HG02610 (cell line): Measurements from ENCODE around the gene HINFP.

Source experiments
- ATAC-seq: cut with Tn5 transposase; IDR thresholded peaks from one replicate; pipeline ENCODE4 v1.9.1; 2021; ENCODE audit warnings: mild to moderate bottlenecking, moderate library complexity; ENCODE audit not compliant: unreplicated experiment

HINFP gene

GRCh38 chr11:119121008-119121810 is at the start of gene HINFP:
TSS of gene HINFP (plus strand) at chr11:119121580. CDS start at chr11:119126945, 5,365 bp downstream.
- ATAC-seq, result peak; percentile 95

DNA sequence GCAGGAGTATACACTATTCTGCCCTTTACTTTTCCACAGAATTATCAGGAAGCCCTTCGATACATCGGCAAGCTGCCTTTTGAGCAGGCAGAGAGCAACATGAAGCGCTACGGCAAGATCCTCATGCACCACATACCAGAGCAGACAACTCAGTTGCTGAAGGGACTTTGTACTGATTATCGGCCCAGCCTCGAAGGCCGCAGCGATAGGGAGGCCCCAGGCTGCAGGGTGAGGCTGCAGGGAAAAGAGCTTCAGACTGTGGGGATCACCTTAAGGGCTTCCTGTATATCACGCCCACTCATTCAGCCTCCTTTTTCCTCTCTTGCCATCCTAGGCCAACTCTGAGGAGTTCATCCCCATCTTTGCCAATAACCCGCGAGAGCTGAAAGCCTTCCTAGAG is 43.5 kb upstream of the HINFP start:
- ATAC-seq, result no peak

DNA sequence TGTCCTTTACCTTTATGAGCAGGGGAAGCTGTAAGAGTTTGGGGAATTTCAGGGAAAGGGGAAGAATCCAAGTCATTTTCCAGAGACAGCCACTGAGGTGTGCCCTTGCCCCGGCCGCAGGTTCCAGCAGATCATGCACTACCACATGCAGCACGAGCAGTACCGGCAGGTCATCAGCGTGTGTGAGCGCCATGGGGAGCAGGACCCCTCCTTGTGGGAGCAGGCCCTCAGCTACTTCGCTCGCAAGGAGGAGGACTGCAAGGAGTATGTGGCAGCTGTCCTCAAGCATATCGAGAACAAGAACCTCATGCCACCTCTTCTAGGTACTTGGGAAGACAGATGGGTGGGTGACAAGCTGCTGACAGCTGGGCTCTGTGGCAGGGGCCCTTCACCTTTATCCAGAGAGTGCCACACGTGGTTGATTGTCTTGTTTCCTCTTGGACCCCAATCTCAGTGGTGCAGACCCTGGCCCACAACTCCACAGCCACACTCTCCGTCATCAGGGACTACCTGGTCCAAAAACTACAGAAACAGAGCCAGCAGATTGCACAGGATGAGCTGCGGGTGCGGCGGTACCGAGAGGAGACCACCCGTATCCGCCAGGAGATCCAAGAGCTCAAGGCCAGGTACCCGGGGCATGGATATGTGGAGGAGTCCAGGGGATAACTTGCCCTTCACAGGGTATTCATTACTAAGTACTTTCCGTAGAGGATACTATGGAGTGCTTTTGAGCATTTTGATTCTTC is 42.5 kb upstream of the HINFP start:
- no peak for ATAC-seq

GRCh38 chr11:119081682-119082260 is 39.6 kb upstream of the HINFP start:
- ATAC-seq, result no peak

DNA sequence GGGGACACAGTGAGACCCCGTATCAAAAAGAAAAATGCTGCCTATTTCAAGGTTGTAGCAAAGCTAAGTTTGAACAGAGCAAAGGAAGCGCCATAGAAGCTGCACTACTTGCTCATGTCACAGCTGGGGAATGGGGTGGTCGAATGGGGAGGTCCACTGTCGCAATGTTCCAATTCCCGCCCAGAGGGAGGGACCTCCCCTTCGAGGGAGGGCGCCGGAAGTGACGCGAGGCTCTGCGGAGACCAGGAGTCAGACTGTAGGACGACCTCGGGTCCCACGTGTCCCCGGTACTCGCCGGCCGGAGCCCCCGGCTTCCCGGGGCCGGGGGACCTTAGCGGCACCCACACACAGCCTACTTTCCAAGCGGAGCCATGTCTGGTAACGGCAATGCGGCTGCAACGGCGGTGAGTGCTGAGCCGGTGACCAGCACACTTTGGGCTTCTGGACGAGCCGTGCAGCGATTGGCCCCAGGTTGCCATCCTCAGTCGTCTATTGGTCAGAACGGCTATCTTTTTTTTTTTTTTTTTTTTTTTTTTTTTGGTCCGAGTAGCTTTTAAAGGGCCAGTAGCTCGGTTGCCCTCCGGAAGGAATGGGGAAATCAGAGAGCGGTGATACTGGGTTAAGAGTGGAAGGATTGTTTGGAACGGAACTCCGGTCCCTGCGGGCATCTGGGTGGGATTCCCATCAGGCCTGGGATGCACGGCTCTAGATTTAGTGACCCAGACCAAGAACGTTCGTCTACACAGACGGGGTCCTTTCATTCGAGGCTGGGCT is 36.5 kb upstream of the HINFP start, which contains the start of gene HMBS:
Gene HMBS, plus strand, starts transcription at position 219 of the 774 bp plus-strand sequence. Its CDS starts 153 bp downstream, at position 372.
- peak; percentile 91 for ATAC-seq

DNA sequence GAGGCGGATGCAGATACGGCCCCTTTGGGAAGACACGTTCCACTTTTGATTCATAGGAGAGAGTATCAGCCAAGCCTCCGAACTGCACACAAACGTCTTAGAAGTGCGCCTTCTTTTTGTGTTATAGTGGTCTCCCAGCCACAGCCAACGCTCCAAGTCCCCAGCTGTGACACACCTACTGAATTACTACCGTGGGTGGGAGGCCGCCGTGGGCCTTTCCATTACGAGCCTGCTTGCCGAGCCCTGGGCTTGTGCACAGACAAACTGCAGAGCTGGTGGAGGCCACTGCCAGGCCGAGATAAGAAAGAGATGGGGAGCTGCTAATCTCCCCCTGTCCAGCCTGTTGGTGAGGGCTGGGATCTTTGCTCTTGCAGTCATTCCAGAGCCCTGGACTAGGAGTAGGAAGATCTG is 35.9 kb upstream of the HINFP start:
- peak; percentile 16 for ATAC-seq

- ATAC-seq, result no peak
Observed at GRCh38 chr11:119087123-119087522, 34.3 kb upstream of the HINFP start.

- ATAC-seq, result no peak
Observed at GRCh38 chr11:119087747-119088241, 33.6 kb upstream of the HINFP start.

GRCh38 chr11:119088406-119088805 is 33.0 kb upstream of the HINFP start:
- no peak for ATAC-seq

GRCh38 chr11:119089319-119089718 is 32.1 kb upstream of the HINFP start:
- ATAC-seq, result no peak

GRCh38 chr11:119091178-119091577 is 30.2 kb upstream of the HINFP start:
- no peak for ATAC-seq

GRCh38 chr11:119091966-119092879 is 29.2 kb upstream of the HINFP start:
- ATAC-seq, result no peak

DNA sequence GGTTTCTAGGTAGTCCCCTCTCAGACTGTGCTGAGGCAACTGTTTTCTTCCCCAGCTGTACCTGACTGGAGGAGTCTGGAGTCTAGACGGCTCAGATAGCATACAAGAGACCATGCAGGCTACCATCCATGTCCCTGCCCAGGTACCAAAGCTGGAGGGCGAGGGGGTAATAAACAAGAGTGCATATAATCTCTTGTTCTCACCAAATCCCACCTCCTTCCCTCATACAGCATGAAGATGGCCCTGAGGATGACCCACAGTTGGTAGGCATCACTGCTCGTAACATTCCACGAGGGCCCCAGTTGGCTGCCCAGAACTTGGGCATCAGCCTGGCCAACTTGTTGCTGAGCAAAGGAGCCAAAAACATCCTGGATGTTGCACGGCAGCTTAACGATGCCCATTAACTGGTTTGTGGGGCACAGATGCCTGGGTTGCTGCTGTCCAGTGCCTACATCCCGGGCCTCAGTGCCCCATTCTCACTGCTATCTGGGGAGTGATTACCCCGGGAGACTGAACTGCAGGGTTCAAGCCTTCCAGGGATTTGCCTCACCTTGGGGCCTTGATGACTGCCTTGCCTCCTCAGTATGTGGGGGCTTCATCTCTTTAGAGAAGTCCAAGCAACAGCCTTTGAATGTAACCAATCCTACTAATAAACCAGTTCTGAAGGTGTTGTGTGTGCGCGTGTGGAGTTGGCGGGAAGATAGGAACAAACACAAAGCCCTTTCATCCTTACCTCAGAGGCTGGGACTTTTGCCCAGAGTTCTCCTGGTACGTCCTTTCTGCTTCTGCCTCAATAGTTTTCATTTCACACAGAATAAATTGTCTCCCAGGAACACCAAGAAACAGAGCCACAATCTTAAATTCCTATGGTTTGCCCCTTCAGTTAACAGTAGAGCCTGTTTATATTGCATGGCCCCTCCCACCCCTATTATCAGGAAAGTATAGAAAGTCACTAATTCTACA is 28.2 kb upstream of the HINFP start:
- no peak for ATAC-seq

- ATAC-seq, result peak; percentile 1
Observed at GRCh38 chr11:119093942-119094815, 27.2 kb upstream of the HINFP start.

DNA sequence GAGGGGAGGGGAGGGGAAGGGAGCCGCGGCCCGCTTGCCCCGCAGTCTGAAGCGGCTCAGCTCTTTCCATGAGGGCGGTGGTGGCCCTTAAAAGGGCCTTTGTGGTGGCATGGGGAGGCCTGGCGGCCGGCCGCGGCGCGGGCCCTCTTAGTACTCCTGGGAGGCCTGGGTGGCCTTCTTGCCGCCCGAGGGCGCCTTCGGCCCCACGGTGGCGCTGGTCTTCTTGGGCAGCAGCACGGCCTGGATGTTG is 26.6 kb upstream of the HINFP start:
- peak; percentile 28 for ATAC-seq

- peak; percentile 84 for ATAC-seq
Observed at GRCh38 chr11:119095066-119095880, 26.1 kb upstream of the HINFP start.

DNA sequence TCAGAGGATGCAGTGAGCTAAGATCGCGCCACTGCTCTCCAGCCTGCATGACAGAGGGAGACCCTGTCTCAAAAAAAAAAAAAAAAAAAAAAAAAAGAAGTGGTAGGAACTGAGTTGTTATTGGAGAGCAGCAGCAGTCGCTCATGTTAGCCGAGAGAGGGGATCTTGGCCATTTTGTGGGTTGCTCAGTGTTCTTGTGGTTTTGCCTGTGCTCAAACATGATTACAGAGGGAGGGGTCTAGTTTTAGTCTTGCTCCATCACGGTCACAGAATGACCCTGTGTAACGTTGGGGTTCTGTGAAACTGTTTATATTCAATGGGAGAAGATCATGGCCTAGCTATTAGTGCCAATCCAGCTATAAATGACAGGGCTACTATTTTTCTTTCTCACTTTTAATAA is 21.7 kb upstream of the HINFP start:
- no peak for ATAC-seq
